ENCODE results near the gene ACSF3.
"Not testable (repeated sequence)": the region's sequence is repeated elsewhere in the genome, so short reads cannot be mapped to it uniquely, and the experiment has no call there.

The ACSF3 gene

DNA sequence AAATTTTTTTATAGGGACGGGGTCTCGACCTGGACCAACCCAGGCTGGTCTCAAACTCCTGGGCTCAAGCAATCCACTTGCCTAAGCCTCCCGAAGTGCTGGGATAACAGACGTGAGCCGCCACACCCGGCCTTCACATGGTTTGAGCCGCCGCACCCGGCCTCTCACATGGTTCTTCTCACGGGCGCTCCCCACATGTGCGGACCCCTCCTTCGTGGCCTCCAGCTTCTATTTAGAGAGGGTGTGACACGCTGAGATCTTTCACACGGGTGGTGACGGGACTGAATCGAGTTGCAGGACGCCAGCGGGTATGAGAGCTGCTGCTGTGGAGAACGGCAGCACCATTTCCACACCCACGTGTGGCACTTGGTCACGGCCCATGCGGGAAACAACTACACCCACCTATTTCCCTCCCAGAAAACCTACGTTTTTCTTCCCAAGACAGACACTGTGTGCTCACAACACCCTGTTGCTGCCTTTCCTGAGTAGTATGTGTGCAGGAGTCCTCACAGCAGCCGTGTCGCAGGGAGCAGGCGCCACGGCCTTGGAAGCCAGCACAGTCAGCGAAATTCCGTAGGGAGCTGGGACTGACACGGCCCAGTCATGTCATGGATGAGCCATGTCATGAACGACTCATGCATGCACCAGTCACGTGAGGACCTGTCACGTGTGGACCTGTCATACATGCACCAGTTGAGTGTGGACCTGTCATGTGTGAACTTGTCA, 20.1 kb upstream of the ACSF3 start:
- Histone ChIP-seq H3K4me3 (ENCODE audit: low read length in 2 of 2) (no peak overlapping the region), H3K9ac (ENCODE audit: low read depth in 1 of 2, low read length in 2 of 2) (no peak overlapping the region), H3K36me3 (ENCODE audit: control insufficient read depth in 2 of 2, insufficient read depth in 2 of 2, low read length in 2 of 2) (no peaks in the 10 kb centered on the region), H3K9me3 (ENCODE audit: control insufficient read depth in 2 of 2, low read length in 2 of 2) (no peaks in the 10 kb centered on the region), H3K27ac (ENCODE audit: low read depth in 2 of 2, low read length in 2 of 2) (no peak overlapping the region), H3K4me1 (ENCODE audit: control insufficient read depth in 2 of 2, insufficient read depth in 2 of 2, low read length in 2 of 2) (peaks cover 2 to 10% of the 10 kb centered on the region in 2 donors), H3K27me3 (ENCODE audit: control insufficient read depth in 2 of 2, insufficient read depth in 2 of 2, low read length in 2 of 2) (no peaks in the 10 kb centered on the region)

DNA sequence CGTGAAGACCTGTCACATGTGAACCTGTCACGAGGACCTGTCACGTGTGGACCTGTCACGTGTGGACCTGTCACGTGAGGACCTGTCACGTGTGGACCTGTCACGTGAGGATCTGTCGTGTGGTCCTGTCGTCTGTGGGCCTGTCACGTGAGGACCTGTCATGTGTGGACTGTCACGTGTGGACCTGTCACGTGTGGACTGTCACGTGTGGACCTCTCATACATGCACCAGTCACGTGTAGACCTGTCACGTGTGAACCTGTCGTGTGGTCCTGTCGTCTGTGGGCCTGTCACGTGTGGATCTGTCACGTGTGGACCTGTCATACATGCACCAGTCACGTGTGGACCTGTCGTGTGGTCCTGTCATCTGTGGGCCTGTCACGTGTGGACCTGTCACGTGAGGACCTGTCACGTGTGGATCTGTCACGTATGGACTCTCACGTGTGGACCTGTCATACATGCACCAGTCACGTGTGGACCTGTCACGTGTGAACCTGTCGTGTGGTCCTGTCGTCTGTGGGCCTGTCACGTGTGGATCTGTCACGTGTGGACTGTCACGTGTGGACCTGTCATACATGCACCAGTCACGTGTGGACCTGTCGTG, 19.5 kb upstream of the ACSF3 start:
- H3K36me3 ChIP-seq (ENCODE audit: control insufficient read depth in 2 of 2, insufficient read depth in 2 of 2, low read length in 2 of 2); H3K27ac ChIP-seq (ENCODE audit: low read depth in 2 of 2, low read length in 2 of 2); H3K9me3 ChIP-seq (ENCODE audit: control insufficient read depth in 2 of 2, low read length in 2 of 2); H3K9ac ChIP-seq (ENCODE audit: low read depth in 1 of 2, low read length in 2 of 2); H3K27me3 ChIP-seq (ENCODE audit: control insufficient read depth in 2 of 2, insufficient read depth in 2 of 2, low read length in 2 of 2); H3K4me3 ChIP-seq (ENCODE audit: low read length in 2 of 2): not testable (repeated sequence)
- peaks cover 2 to 10% of the 10 kb centered on the region in 2 donors for H3K4me1 ChIP-seq (ENCODE audit: control insufficient read depth in 2 of 2, insufficient read depth in 2 of 2, low read length in 2 of 2)

DNA sequence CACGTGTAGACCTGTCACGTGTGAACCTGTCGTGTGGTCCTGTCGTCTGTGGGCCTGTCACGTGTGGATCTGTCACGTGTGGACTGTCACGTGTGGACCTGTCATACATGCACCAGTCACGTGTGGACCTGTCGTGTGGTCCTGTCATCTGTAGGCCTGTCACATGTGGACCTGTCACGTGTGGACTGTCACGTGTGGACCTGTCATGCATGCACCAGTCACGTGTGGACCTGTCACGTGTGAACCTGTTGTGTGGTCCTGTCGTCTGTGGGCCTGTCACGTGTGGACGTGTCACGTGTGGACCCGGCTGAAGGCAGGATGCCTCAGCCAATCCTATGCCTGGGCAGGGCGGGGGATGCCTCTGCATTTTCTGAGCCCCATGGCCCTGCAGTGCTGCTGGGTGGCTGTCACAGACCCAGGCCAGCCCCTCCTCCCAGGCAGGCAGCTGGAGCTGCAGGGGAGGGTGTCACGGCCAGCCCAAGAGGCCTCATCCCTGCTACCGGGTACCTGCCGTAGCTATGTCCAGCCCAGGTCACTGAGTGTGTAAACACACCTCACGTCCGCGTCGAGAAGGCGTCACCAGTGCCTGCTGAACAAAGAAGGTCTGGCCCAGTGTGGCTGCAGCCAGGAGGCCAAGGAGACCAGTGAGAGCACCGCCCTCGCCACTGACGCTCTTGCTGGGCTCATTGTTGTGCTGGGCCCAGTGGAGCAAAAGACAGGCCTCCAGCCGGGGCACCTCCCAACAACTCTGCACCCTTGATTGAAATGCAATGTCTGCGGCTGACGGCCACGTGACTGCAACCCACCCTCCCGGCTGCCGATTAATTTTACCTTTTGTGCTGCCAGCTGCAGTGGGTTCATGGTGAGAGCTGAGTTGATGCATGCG, 18.6 kb upstream of the ACSF3 start:
- Histone ChIP-seq H3K9me3 (ENCODE audit: control insufficient read depth in 2 of 2, low read length in 2 of 2) (no peaks in the 10 kb centered on the region), H3K27me3 (ENCODE audit: control insufficient read depth in 2 of 2, insufficient read depth in 2 of 2, low read length in 2 of 2) (no peaks in the 10 kb centered on the region), H3K27ac (ENCODE audit: low read depth in 2 of 2, low read length in 2 of 2) (no peak overlapping the region), H3K36me3 (ENCODE audit: control insufficient read depth in 2 of 2, insufficient read depth in 2 of 2, low read length in 2 of 2) (no peaks in the 10 kb centered on the region), H3K9ac (ENCODE audit: low read depth in 1 of 2, low read length in 2 of 2) (no peak overlapping the region), H3K4me1 (ENCODE audit: control insufficient read depth in 2 of 2, insufficient read depth in 2 of 2, low read length in 2 of 2) (peaks cover 2 to 10% of the 10 kb centered on the region in 2 donors), H3K4me3 (ENCODE audit: low read length in 2 of 2) (no peak overlapping the region)

DNA sequence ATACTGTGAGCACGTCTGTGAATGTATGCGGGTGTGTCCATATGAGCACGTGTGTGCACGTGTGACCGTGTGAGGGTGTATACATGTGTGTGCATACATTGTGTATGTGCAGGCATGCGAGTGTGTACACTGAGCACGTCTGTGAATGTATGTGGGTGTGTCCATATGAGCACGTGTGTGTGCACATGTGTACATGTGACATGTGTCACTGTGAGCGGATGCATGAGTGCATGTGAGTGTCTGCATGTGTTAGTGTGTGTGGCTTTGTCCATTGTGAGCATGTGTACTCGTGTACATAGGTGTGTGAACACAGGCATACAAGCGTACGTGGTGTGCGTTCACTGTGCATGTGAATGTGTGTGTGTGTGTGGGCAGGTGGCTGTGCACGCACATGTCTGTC, 17.5 kb upstream of the ACSF3 start:
- Histone ChIP-seq H3K36me3 (ENCODE audit: control insufficient read depth in 2 of 2, insufficient read depth in 2 of 2, low read length in 2 of 2) (no peaks in the 10 kb centered on the region), H3K4me1 (ENCODE audit: control insufficient read depth in 2 of 2, insufficient read depth in 2 of 2, low read length in 2 of 2) (peaks cover 2 to 10% of the 10 kb centered on the region in 2 donors), H3K27ac (ENCODE audit: low read depth in 2 of 2, low read length in 2 of 2) (no peak overlapping the region), H3K4me3 (ENCODE audit: low read length in 2 of 2) (no peak overlapping the region), H3K9me3 (ENCODE audit: control insufficient read depth in 2 of 2, low read length in 2 of 2) (no peaks in the 10 kb centered on the region), H3K9ac (ENCODE audit: low read depth in 1 of 2, low read length in 2 of 2) (no peak overlapping the region), H3K27me3 (ENCODE audit: control insufficient read depth in 2 of 2, insufficient read depth in 2 of 2, low read length in 2 of 2) (no peaks in the 10 kb centered on the region)

DNA sequence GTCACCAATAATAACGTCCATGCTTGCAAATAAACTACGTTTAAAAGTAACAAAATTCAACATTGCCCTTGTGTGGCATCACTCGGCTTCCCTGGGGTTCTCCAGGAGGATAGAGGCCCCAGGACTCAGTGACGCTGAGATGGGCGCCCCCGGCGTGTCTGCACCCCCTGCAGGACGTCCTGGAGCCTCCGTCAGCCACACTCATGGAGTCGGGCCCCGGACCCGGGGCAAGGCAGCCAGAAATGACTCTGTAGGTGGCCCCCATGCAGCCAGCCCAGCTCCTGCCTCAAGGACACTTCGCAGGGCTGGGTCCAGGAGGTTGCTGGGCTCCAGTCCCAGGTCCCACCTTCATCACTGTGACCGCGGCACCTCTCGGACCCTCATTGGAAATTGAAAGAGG, 16.6 kb upstream of the ACSF3 start:
- Histone ChIP-seq H3K4me3 (ENCODE audit: low read length in 2 of 2) (no peak overlapping the region), H3K9ac (ENCODE audit: low read depth in 1 of 2, low read length in 2 of 2) (no peak overlapping the region), H3K27ac (ENCODE audit: low read depth in 2 of 2, low read length in 2 of 2) (no peak overlapping the region), H3K9me3 (ENCODE audit: control insufficient read depth in 2 of 2, low read length in 2 of 2) (no peaks in the 10 kb centered on the region), H3K27me3 (ENCODE audit: control insufficient read depth in 2 of 2, insufficient read depth in 2 of 2, low read length in 2 of 2) (no peaks in the 10 kb centered on the region), H3K4me1 (ENCODE audit: control insufficient read depth in 2 of 2, insufficient read depth in 2 of 2, low read length in 2 of 2) (peaks cover under 1 to 1% of the 10 kb centered on the region in 2 donors), H3K36me3 (ENCODE audit: control insufficient read depth in 2 of 2, insufficient read depth in 2 of 2, low read length in 2 of 2) (no peaks in the 10 kb centered on the region)

DNA sequence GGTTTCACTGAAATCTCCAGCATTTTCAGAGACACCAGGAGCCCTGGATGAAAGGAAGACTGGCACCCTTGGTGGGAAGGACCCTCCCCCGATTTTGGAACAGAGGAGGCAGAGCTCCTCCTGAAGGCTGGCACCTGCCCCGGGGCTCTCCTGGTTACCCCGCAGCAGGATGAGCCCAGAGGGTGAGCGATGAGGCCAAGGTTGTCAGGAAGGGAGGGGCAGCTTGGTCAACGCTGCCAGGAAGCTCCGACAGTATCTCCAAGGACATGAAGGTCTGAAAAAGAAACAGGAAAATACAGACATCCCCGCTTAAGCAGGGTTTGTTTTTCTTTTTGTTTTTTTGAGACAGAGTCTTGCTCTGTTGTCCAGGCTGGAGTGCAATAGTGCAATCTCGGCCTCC, 15.5 kb upstream of the ACSF3 start:
- Histone ChIP-seq H3K9me3 (ENCODE audit: control insufficient read depth in 2 of 2, low read length in 2 of 2) (no peaks in the 10 kb centered on the region), H3K27me3 (ENCODE audit: control insufficient read depth in 2 of 2, insufficient read depth in 2 of 2, low read length in 2 of 2) (no peaks in the 10 kb centered on the region), H3K4me1 (ENCODE audit: control insufficient read depth in 2 of 2, insufficient read depth in 2 of 2, low read length in 2 of 2) (no peaks in the 10 kb centered on the region), H3K4me3 (ENCODE audit: low read length in 2 of 2) (no peak overlapping the region), H3K9ac (ENCODE audit: low read depth in 1 of 2, low read length in 2 of 2) (no peak overlapping the region), H3K36me3 (ENCODE audit: control insufficient read depth in 2 of 2, insufficient read depth in 2 of 2, low read length in 2 of 2) (no peaks in the 10 kb centered on the region), H3K27ac (ENCODE audit: low read depth in 2 of 2, low read length in 2 of 2) (no peak overlapping the region)

DNA sequence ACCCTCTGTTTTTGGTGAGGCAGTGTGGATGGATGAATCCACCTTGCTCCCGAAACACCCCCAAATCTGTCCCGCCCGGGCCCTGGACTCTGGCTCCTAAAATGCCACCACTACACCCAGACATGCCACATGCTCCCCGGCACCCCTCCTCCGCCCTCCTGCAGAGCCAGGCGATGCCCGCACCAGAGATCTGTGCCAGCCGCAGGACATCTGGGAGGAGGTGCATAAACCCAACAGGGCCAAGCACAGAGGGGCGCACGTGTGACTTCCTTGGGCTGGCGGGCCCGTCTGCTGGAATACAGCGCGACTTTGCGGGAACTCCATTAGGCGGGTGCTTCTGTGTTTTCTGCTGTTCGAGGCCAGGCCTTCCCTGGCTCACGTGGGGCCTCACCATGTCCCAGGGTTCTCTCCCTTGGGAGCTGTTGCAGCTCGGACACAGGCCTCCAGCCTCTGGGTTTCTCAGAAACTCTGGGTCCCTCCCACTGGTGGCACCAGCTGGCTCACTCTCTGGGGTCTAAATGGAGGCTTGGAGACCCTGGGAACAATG, 14.1 kb upstream of the ACSF3 start:
- no peaks in the 10 kb centered on the region for H3K9me3 ChIP-seq (ENCODE audit: control insufficient read depth in 2 of 2, low read length in 2 of 2)

DNA sequence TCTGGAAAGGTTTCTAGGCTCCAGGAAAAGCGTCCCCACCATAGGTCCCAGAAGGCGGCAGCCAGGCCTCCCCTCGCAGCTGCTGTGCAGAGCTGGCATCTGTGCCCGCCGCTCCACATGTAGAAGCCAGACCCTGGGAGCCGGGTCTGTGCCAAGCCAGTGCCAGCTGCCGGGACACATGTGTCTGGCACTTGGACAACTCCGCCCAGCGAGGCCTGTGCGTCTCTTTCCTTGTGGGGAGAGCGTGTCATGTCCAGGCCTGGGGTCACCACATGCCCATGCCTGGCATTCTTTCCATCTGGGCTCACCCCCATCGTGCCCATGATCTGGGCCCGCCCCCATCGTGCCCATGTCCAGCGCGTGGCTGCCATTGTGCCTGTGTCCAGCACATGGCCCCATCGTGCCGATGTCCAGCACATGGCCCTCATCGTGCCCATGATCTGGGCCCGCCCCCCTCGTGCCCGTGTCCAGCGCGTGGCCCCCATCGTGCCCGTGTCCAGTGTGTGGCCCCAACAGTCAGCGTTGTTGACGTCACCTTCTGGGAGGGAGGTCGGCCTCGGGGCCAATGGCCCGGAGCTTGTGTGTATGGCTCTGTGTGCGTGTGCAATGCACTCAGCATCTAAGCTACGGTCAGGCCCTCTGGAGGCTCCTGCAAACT, 13.3 kb upstream of the ACSF3 start:
- no peaks in the 10 kb centered on the region for H3K36me3 ChIP-seq (ENCODE audit: control insufficient read depth in 2 of 2, insufficient read depth in 2 of 2, low read length in 2 of 2)
- H3K27me3 ChIP-seq (ENCODE audit: control insufficient read depth in 2 of 2, insufficient read depth in 2 of 2, low read length in 2 of 2) = no peaks in the 10 kb centered on the region
- peaks cover 6 to 7% of the 10 kb centered on the region in 2 donors for H3K4me1 ChIP-seq (ENCODE audit: control insufficient read depth in 2 of 2, insufficient read depth in 2 of 2, low read length in 2 of 2)
- H3K9me3 ChIP-seq (ENCODE audit: control insufficient read depth in 2 of 2, low read length in 2 of 2) = no peaks in the 10 kb centered on the region
- H3K27ac ChIP-seq (ENCODE audit: low read depth in 2 of 2, low read length in 2 of 2) = no peak overlapping the region
- H3K9ac ChIP-seq (ENCODE audit: low read depth in 1 of 2, low read length in 2 of 2) = no peak overlapping the region
- no peak overlapping the region for H3K4me3 ChIP-seq (ENCODE audit: low read length in 2 of 2)

More for the DNA sequence above, 14.1 kb upstream of the ACSF3 start:
- no peak overlapping the region for H3K9ac ChIP-seq (ENCODE audit: low read depth in 1 of 2, low read length in 2 of 2)
- H3K27me3 ChIP-seq (ENCODE audit: control insufficient read depth in 2 of 2, insufficient read depth in 2 of 2, low read length in 2 of 2) = no peaks in the 10 kb centered on the region
- peaks cover 2% of the 10 kb centered on the region in 2 donors for H3K4me1 ChIP-seq (ENCODE audit: control insufficient read depth in 2 of 2, insufficient read depth in 2 of 2, low read length in 2 of 2)
- H3K27ac ChIP-seq (ENCODE audit: low read depth in 2 of 2, low read length in 2 of 2) = no peak overlapping the region
- no peaks in the 10 kb centered on the region for H3K36me3 ChIP-seq (ENCODE audit: control insufficient read depth in 2 of 2, insufficient read depth in 2 of 2, low read length in 2 of 2)
- H3K4me3 ChIP-seq (ENCODE audit: low read length in 2 of 2) = no peak overlapping the region

DNA sequence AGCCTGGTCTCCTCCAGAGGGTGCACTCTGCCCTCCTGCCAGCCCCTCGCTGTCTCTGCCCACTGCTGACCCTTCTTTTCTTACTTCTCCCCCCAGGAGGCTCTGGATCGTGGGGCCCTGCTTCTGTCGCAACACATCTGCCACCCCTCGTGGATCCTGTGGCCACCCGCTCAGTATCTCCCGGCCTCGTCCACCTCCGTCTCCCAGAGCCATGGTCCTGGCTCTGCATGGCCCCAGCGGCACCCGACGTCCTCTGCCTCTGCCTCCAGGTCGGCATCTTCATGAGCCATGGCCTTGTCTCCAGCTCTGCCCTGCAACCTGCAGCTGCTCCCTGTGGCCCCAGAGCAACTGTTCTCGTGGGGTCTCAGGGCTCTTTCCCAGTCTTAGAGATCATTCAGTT, 12.1 kb upstream of the ACSF3 start:
- Histone ChIP-seq H3K4me3 (ENCODE audit: low read length in 2 of 2) (no peak overlapping the region), H3K36me3 (ENCODE audit: control insufficient read depth in 2 of 2, insufficient read depth in 2 of 2, low read length in 2 of 2) (no peaks in the 10 kb centered on the region), H3K9ac (ENCODE audit: low read depth in 1 of 2, low read length in 2 of 2) (no peak overlapping the region), H3K27me3 (ENCODE audit: control insufficient read depth in 2 of 2, insufficient read depth in 2 of 2, low read length in 2 of 2) (peaks cover 0 to 3% of the 10 kb centered on the region in 2 donors), H3K27ac (ENCODE audit: low read depth in 2 of 2, low read length in 2 of 2) (no peak overlapping the region), H3K9me3 (ENCODE audit: control insufficient read depth in 2 of 2, low read length in 2 of 2) (no peaks in the 10 kb centered on the region), H3K4me1 (ENCODE audit: control insufficient read depth in 2 of 2, insufficient read depth in 2 of 2, low read length in 2 of 2) (peaks cover 6 to 7% of the 10 kb centered on the region in 2 donors)
